HepG2 (cell line): Measurements from ENCODE around the gene DCLK1.

Experiments used
- GTF2F1 ChIP-seq: fragments of 150-350 bp; IDR thresholded peaks from 2 replicates; pipeline ENCODE4 v1.6.1; 2014; ENCODE audit warnings: low read length
- NFYB ChIP-seq: sonication (generic); formaldehyde crosslinking; IDR thresholded peaks from 2 replicates; pipeline ENCODE4 v1.4.0; 2020; ENCODE audit warnings: missing genetic modification reagents
- NR1H2 ChIP-seq: sonication (generic); formaldehyde crosslinking; IDR thresholded peaks from 2 replicates; pipeline ENCODE4 v1.8.1; 2022; ENCODE audit warnings: low read depth, missing genetic modification reagents, borderline replicate concordance
- POLR2A ChIP-seq, 2 experiments: IDR thresholded peaks; 2 replicates each; pipeline ENCODE4 v1.6.1; 2011; ENCODE audit warnings: low read depth in 2 of 2, low read length in 2 of 2, mild to moderate bottlenecking in 1 of 2, moderate library complexity in 1 of 2; ENCODE audit not compliant: insufficient read depth in 1 of 2
- ZNF740 ChIP-seq: sonication (generic); formaldehyde crosslinking; IDR thresholded peaks from 2 replicates; pipeline ENCODE4 v1.4.0; 2020; ENCODE audit warnings: missing genetic modification reagents
- ZSCAN29 ChIP-seq: sonication (generic); formaldehyde crosslinking; conservative IDR thresholded peaks from 2 replicates; pipeline ENCODE4 v1.4.0; 2020; ENCODE audit warnings: mild to moderate bottlenecking, missing genetic modification reagents

- TF ChIP-seq NFYB (CRISPR knock-in tag) = no peak
- TF ChIP-seq NR1H2 (CRISPR knock-in tag) = no peak
- no peak for TF ChIP-seq GTF2F1
- no peak for TF ChIP-seq ZNF740 (CRISPR knock-in tag)
- TF ChIP-seq POLR2A (IDR thresholded peaks at IDR 0.05; ENCODE audit: insufficient read depth in 1 of 2, low read depth in 2 of 2, low read length in 2 of 2) = no peak
- TF ChIP-seq ZSCAN29 = no peak
Measured at GRCh38 chr13:35810321-35810720, 320.9 kb downstream of the DCLK1 start.
